HG02973 (cell line): ENCODE measurements around the gene CMC1.

Experiments used
- ATAC-seq: cut with Tn5 transposase; IDR thresholded peaks from one replicate; pipeline ENCODE4 v1.9.1; 2021; ENCODE audit warnings: moderate library complexity; ENCODE audit not compliant: unreplicated experiment

CMC1 gene

GRCh38 chr3:28349469-28350000 lies 108.1 kb downstream of the CMC1 start:
- no peak for ATAC-seq
